Fibroblast of lung (primary cell): ENCODE results near the gene HCFC2. TPM values are rescaled to one million over a fixed set of nuclear protein-coding genes. Genes with fewer than 3 reads are reported as not detected.

ENCODE experiments used
- DNase-seq, 2 donors: peaks; one replicate each; pipeline versions ENCODE4 v3.0.0 to v3.0.0-alpha.2; 2010; ENCODE audit warnings: low read depth in 2 of 2
- H2AFZ ChIP-seq: 2 replicates; pipeline ENCODE4 v1.5.1; 2012; ENCODE audit warnings: low read length, control low read depth, inconsistent platforms
- H3K27ac ChIP-seq: 2 replicates; pipeline ENCODE4 v1.5.1; 2011; ENCODE audit warnings: low read length, control low read depth; ENCODE audit not compliant: insufficient read depth
- H3K27me3 ChIP-seq: 2 replicates; pipeline ENCODE4 v1.5.1; 2011; ENCODE audit warnings: mild to moderate bottlenecking, low read length; ENCODE audit not compliant: control insufficient read depth, insufficient read depth
- H3K36me3 ChIP-seq: 2 replicates; pipeline ENCODE4 v1.5.1; 2011; ENCODE audit warnings: low read length; ENCODE audit not compliant: control insufficient read depth, insufficient read depth
- H3K4me1 ChIP-seq: 2 replicates; pipeline ENCODE4 v1.5.1; 2011; ENCODE audit warnings: low read length; ENCODE audit not compliant: control insufficient read depth, insufficient read depth; ENCODE audit errors: extremely low read depth
- H3K4me2 ChIP-seq: 2 replicates; pipeline ENCODE4 v1.5.1; 2011; ENCODE audit warnings: low read length, control low read depth; ENCODE audit not compliant: insufficient read depth; ENCODE audit errors: extremely low read depth
- H3K4me3 ChIP-seq, 4 experiments: fragments of 200-600 bp in 1 of 4; sonication (generic) in 1 of 4; replicated peaks in 1 of 4; 2 replicates each; pipeline ENCODE4 v1.5.1; 2011 to 2016; ENCODE audit warnings: low read length in 4 of 4, low read depth in 3 of 4, mild to moderate bottlenecking in 3 of 4, control low read depth in 2 of 4, inconsistent platforms in 1 of 4, mixed read lengths in 1 of 4; ENCODE audit not compliant: insufficient read depth in 1 of 4; ENCODE audit errors: control extremely low read depth in 1 of 4
- H3K79me2 ChIP-seq: 2 replicates; pipeline ENCODE4 v1.5.1; 2012; ENCODE audit warnings: mild to moderate bottlenecking, low read length, inconsistent platforms; ENCODE audit not compliant: control insufficient read depth, insufficient read depth
- H3K9ac ChIP-seq: 2 replicates; pipeline ENCODE4 v1.5.1; 2011; ENCODE audit warnings: mild to moderate bottlenecking, low read length, control low read depth; ENCODE audit not compliant: insufficient read depth
- H3K9me3 ChIP-seq: 2 replicates; pipeline ENCODE4 v1.5.1; 2012; ENCODE audit warnings: low read depth, low read length; ENCODE audit not compliant: control insufficient read depth, insufficient read depth
- H4K20me1 ChIP-seq: 2 replicates; pipeline ENCODE4 v1.5.1; 2011; ENCODE audit warnings: low read length; ENCODE audit not compliant: control insufficient read depth, insufficient read depth; ENCODE audit errors: extremely low read depth
- CTCF ChIP-seq, 2 donors: IDR thresholded peaks in 1 of 2; conservative IDR thresholded peaks in 1 of 2; 1 replicate in 1 of 2; 2 replicates in 1 of 2; pipeline ENCODE4 v1.5.1; 2011 to 2012; ENCODE audit warnings: low read length in 2 of 2, control low read depth in 1 of 2, inconsistent platforms in 1 of 2, low read depth in 1 of 2, mild to moderate bottlenecking in 1 of 2
- EZH2 ChIP-seq: IDR thresholded peaks from 2 replicates; pipeline ENCODE4 v1.5.1; 2012; ENCODE audit warnings: low read length, control low read depth, mild to moderate bottlenecking; ENCODE audit errors: missing control alignments
- polyA plus RNA-seq, 2 donors: library from polyadenylated mRNA; depleted of rRNA in 1 of 2; stranded (reverse) in 1 of 2; unstranded in 1 of 2; fragments of >200 nt; gene quantifications; 2 replicates each; pipeline ENCODE4 v1.2.1, GENCODE V29; 2011 to 2012; ENCODE audit warnings: missing spikeins in 1 of 2
- total RNA-seq: library from RNA; depleted of rRNA; stranded (reverse); fragments of >200 nt; gene quantifications from 2 replicates; pipeline ENCODE4 v1.2.1, GENCODE V29; 2014

HCFC2 gene
- total and polyA plus RNA-seq, 2 donors (not counting 1 experiment from before 2014, with no cell fraction given): 27.0 to 36.2 TPM

GRCh38 chr12:104058802-104059201 lies 5.5 kb upstream of the HCFC2 start:
- H3K36me3 ChIP-seq: no peaks in the 10 kb centered on the region
- no peaks in the 10 kb centered on the region for H3K27me3 ChIP-seq
- TF ChIP-seq EZH2 (no peak), CTCF (conservative IDR thresholded peaks at IDR 0.05 in 1 of 2, IDR thresholded peaks at IDR 0.05 in 1 of 2; ENCODE audit: low read depth in 1 of 2, low read length in 2 of 2) (no peak)
- no peak for DNase-seq
- no peaks in the 10 kb centered on the region for H3K79me2 ChIP-seq
- no peak overlapping the region for H3K27ac ChIP-seq
- no peaks in the 10 kb centered on the region for H4K20me1 ChIP-seq
- no peak overlapping the region for H2AFZ ChIP-seq
- peaks cover 11% of the 10 kb centered on the region for H3K4me1 ChIP-seq
- no peak overlapping the region for H3K9ac ChIP-seq
- no peak overlapping the region for H3K4me3 ChIP-seq
- H3K9me3 ChIP-seq: no peaks in the 10 kb centered on the region
- no peak overlapping the region for H3K4me2 ChIP-seq

DNA sequence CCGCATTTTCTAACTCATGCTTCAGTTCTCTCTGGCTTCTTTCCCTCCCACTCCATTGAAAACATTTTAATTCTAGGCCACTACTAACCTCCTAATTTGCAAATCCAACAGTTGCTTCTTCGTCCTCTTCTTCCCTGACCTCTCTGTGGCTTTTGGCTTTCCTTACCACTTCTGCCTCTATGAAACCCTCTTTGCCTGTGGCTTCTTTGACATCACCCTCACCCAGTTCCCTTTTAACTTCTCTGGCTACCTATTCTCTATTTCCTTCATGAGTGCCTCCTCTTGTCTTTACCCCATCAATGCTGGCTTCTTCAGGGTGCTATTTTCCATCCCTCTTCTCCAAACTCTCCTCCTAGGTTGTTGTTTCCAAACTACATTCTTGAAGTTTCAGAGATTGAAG lies 4.4 kb upstream of the HCFC2 start:
- no peak overlapping the region for H3K27ac ChIP-seq
- DNase-seq: no peak
- TF ChIP-seq CTCF (conservative IDR thresholded peaks at IDR 0.05 in 1 of 2, IDR thresholded peaks at IDR 0.05 in 1 of 2; ENCODE audit: low read depth in 1 of 2, low read length in 2 of 2) (no peak), EZH2 (no peak)
- no peak overlapping the region for H2AFZ ChIP-seq
- no peak overlapping the region for H3K9ac ChIP-seq
- H4K20me1 ChIP-seq: no peaks in the 10 kb centered on the region
- H3K4me2 ChIP-seq: no peak overlapping the region
- H3K79me2 ChIP-seq: peaks cover 4% of the 10 kb centered on the region
- no peaks in the 10 kb centered on the region for H3K9me3 ChIP-seq
- no peaks in the 10 kb centered on the region for H3K36me3 ChIP-seq
- no peaks in the 10 kb centered on the region for H3K27me3 ChIP-seq
- H3K4me1 ChIP-seq: peaks cover 11% of the 10 kb centered on the region
- no peak overlapping the region for H3K4me3 ChIP-seq

DNA sequence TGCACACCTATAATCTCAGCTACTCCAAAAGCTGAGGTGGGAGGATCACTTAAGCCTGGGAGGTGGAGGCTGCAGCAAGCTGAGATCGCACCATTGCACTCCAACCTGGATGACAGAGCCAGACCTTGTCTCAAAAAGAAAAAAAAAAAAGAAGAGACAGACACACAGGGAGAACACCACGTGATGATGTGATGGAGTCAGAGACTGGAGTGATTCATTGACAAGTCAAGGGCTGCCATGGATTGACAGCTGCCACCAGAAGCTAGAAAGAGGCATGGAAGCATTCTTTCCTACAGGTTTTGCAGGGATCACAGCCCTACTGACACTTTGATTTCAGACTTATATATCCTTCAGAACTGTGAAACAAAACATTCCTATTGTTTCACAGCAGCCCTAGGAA lies 3.5 kb upstream of the HCFC2 start:
- H3K9me3 ChIP-seq: no peaks in the 10 kb centered on the region
- H3K79me2 ChIP-seq: peaks cover 11% of the 10 kb centered on the region
- no peak for DNase-seq
- H3K27me3 ChIP-seq: no peaks in the 10 kb centered on the region
- H3K9ac ChIP-seq: no peak overlapping the region
- no peaks in the 10 kb centered on the region for H4K20me1 ChIP-seq
- TF ChIP-seq EZH2 (no peak), CTCF (conservative IDR thresholded peaks at IDR 0.05 in 1 of 2, IDR thresholded peaks at IDR 0.05 in 1 of 2; ENCODE audit: low read depth in 1 of 2, low read length in 2 of 2) (no peak)
- no peak overlapping the region for H3K4me2 ChIP-seq
- no peak overlapping the region for H2AFZ ChIP-seq
- H3K4me1 ChIP-seq: peaks cover 9% of the 10 kb centered on the region
- no peaks in the 10 kb centered on the region for H3K36me3 ChIP-seq
- H3K27ac ChIP-seq: no peak overlapping the region
- H3K4me3 ChIP-seq: no peak overlapping the region
